GM23338 (cell line): ENCODE measurements around the gene NT5DC3. TPM values are rescaled to one million over a fixed set of nuclear protein-coding genes. Genes with fewer than 3 reads are reported as not detected.

Experiments
- ATAC-seq: fragments of 200-7000 bp; cut with Tn5 transposase; 3 replicates; pipeline ENCODE4 v1.9.1; 2020
- DNase-seq: peaks from one replicate; pipeline ENCODE4 v3.0.0-alpha.2; 2015; ENCODE audit warnings: low spot score
- H2AFZ ChIP-seq: fragments of 200-600 bp; sonication (generic); 2 replicates; pipeline ENCODE4 v1.8.0; 2016; ENCODE audit warnings: antibody characterized with exemption, mild to moderate bottlenecking, moderate library complexity
- H3F3A ChIP-seq: fragments of 200-600 bp; sonication (generic); replicated peaks from 2 replicates; pipeline ENCODE4 v1.8.0; 2017; ENCODE audit warnings: antibody characterized with exemption, mixed run types, low read depth
- H3K27ac ChIP-seq: fragments of 200-600 bp; sonication (generic); 2 replicates; pipeline ENCODE4 v1.6.1; 2016; ENCODE audit warnings: low read depth
- H3K27me3 ChIP-seq: fragments of 200-600 bp; sonication (generic); 2 replicates; pipeline ENCODE4 v1.8.0; 2016; ENCODE audit warnings: mild to moderate bottlenecking, mixed run types, moderate library complexity; ENCODE audit not compliant: insufficient read depth
- H3K36me3 ChIP-seq: fragments of 200-600 bp; sonication (generic); 2 replicates; pipeline ENCODE4 v1.8.0; 2016; ENCODE audit warnings: mild to moderate bottlenecking; ENCODE audit not compliant: insufficient read depth
- H3K4me1 ChIP-seq: fragments of 200-600 bp; sonication (generic); 2 replicates; pipeline ENCODE4 v1.8.0; 2016; ENCODE audit warnings: mild to moderate bottlenecking, moderate library complexity; ENCODE audit not compliant: insufficient read depth
- H3K4me2 ChIP-seq: fragments of 200-600 bp; sonication (generic); 2 replicates; pipeline ENCODE4 v1.7.1; 2017; ENCODE audit warnings: mixed run types
- H3K4me3 ChIP-seq: fragments of 200-600 bp; sonication (generic); 2 replicates; pipeline ENCODE4 v1.6.1; 2016; ENCODE audit warnings: mixed run types
- H3K79me2 ChIP-seq: fragments of 200-600 bp; sonication (generic); replicated peaks from 2 replicates; pipeline ENCODE4 v1.8.0; 2017; ENCODE audit warnings: mild to moderate bottlenecking; ENCODE audit not compliant: insufficient read depth
- H3K9me2 ChIP-seq: fragments of 200-600 bp; sonication (generic); 2 replicates; pipeline ENCODE4 v1.8.0; 2017; ENCODE audit not compliant: insufficient read depth
- H4K20me1 ChIP-seq: fragments of 200-600 bp; sonication (generic); replicated peaks from 2 replicates; pipeline ENCODE4 v1.8.0; 2017; ENCODE audit warnings: mild to moderate bottlenecking; ENCODE audit not compliant: insufficient read depth
- H3K27ac Mint-ChIP-seq: 2 replicates; pipeline ENCODE4 v1.8.0; 2020; ENCODE audit warnings: inconsistent platforms, mild to moderate bottlenecking, moderate library complexity, mixed read lengths
- H3K27me3 Mint-ChIP-seq: 3 replicates; pipeline ENCODE4 v1.8.0; 2022; ENCODE audit warnings: low read depth, mild to moderate bottlenecking, moderate library complexity, mixed read lengths, inconsistent platforms; ENCODE audit not compliant: insufficient read depth, poor library complexity
- H3K36me3 Mint-ChIP-seq: 3 replicates; pipeline ENCODE4 v1.8.0; 2021; ENCODE audit warnings: low read depth, mild to moderate bottlenecking, inconsistent platforms, moderate library complexity, mixed read lengths
- H3K4me1 Mint-ChIP-seq: 3 replicates; pipeline ENCODE4 v1.8.0; 2020; ENCODE audit warnings: mild to moderate bottlenecking, inconsistent platforms, mixed read lengths
- H3K4me3 Mint-ChIP-seq: 3 replicates; pipeline ENCODE4 v1.8.0; 2021; ENCODE audit warnings: moderate library complexity, mild to moderate bottlenecking, inconsistent platforms, mixed read lengths
- H3K9me3 Mint-ChIP-seq: 3 replicates; pipeline ENCODE4 v1.8.0; 2020; ENCODE audit warnings: moderate library complexity, mild to moderate bottlenecking, inconsistent platforms, mixed read lengths
- CREB1 ChIP-seq: fragments of 250-450 bp; sonication (Bioruptor Pico); IDR thresholded peaks from 2 replicates; pipeline ENCODE4 v1.5.0; 2020; ENCODE audit warnings: low read depth, mild to moderate bottlenecking, moderate library complexity
- EZH2phosphoT487 ChIP-seq: fragments of 200-600 bp; sonication (generic); IDR thresholded peaks from one replicate; pipeline ENCODE4 v1.8.1; 2018; ENCODE audit warnings: antibody characterized with exemption; ENCODE audit not compliant: unreplicated experiment
- REST ChIP-seq: IDR thresholded peaks from one replicate; pipeline ENCODE4 v1.6.1; 2018; ENCODE audit warnings: antibody characterized with exemption; ENCODE audit not compliant: unreplicated experiment
- STAT1 ChIP-seq: IDR thresholded peaks from one replicate; pipeline ENCODE4 v1.6.1; 2016; ENCODE audit warnings: antibody characterized with exemption; ENCODE audit not compliant: unreplicated experiment
- ZNF331 ChIP-seq: fragments of 250-450 bp; sonication (Bioruptor Pico); IDR thresholded peaks from 2 replicates; pipeline ENCODE4 v1.5.0; 2020; ENCODE audit warnings: low read depth, mild to moderate bottlenecking, moderate library complexity
- ZNF462 ChIP-seq: fragments of 250-450 bp; sonication (Bioruptor Pico); IDR thresholded peaks from 2 replicates; pipeline ENCODE4 v1.5.0; 2020; ENCODE audit warnings: mild to moderate bottlenecking, moderate library complexity
- polyA plus RNA-seq: library from polyadenylated mRNA; unstranded; fragments of >200 nt; fragmentation: Nextera tagmentation; extraction: Ambion mirVana; gene quantifications from 2 replicates; pipeline ENCODE4 v1.2.1, GENCODE V29; 2016
- total RNA-seq: library from RNA; depleted of rRNA; stranded (reverse); fragments of >200 nt; shearing (Covaris generic); gene quantifications from 2 replicates; pipeline ENCODE4 v1.2.3, GENCODE V29; 2014

Gene NT5DC3
- total and polyA plus RNA-seq, 2 experiments from 2014 or later = 2.2 to 12.5 TPM

- Histone ChIP-seq H3K36me3 (peaks cover 6% of the 10 kb centered on the region; the same call in 1 of the 2 replicates), H3K27me3 (no peaks in the 10 kb centered on the region), H3F3A (no peaks in the 10 kb centered on the region), H3K4me1 (no peaks in the 10 kb centered on the region), H3K9me2 (no peaks in the 10 kb centered on the region), H4K20me1 (peaks cover 9% of the 10 kb centered on the region; the same call in 1 of the 2 replicates), H3K4me2 (no peak overlapping the region), H2AFZ (no peak overlapping the region), H3K79me2 (peaks cover 75% of the 10 kb centered on the region), H3K4me3 (no peak overlapping the region), H3K27ac (no peak overlapping the region)
- ATAC-seq (no peak), DNase-seq (no peak)
- TF ChIP-seq STAT1 = no peak
- TF ChIP-seq REST = no peak
- peaks cover 15% of the 10 kb centered on the region for H3K36me3 Mint-ChIP-seq
- peaks cover 2% of the 10 kb centered on the region for H3K27me3 Mint-ChIP-seq
- no peak overlapping the region for H3K27ac Mint-ChIP-seq
- H3K4me3 Mint-ChIP-seq = no peak overlapping the region
- H3K9me3 Mint-ChIP-seq = peaks cover 8% of the 10 kb centered on the region
- H3K4me1 Mint-ChIP-seq = peaks cover 13% of the 10 kb centered on the region; the same call in 2 of the 3 replicates
These were observed 13.1 kb downstream of the NT5DC3 start for GRCh38 chr12:103827911-103828391.

GRCh38 chr12:103824845-103825244 lies 16.2 kb downstream of the NT5DC3 start:
- ATAC-seq (no peak), DNase-seq (no peak)
- Histone ChIP-seq H3K27ac (no peak overlapping the region), H3K4me3 (no peak overlapping the region), H3K79me2 (peaks cover 52% of the 10 kb centered on the region), H3F3A (no peaks in the 10 kb centered on the region), H4K20me1 (peaks cover 8% of the 10 kb centered on the region; the same call in 1 of the 2 replicates), H3K4me2 (no peak overlapping the region), H2AFZ (no peak overlapping the region), H3K9me2 (no peaks in the 10 kb centered on the region), H3K36me3 (no peaks in the 10 kb centered on the region), H3K27me3 (no peaks in the 10 kb centered on the region), H3K4me1 (no peaks in the 10 kb centered on the region)
- Mint-ChIP-seq H3K4me1 (peaks cover 10% of the 10 kb centered on the region; the same call in 2 of the 3 replicates), H3K36me3 (peaks cover 11% of the 10 kb centered on the region; the same call in 2 of the 3 replicates), H3K4me3 (no peak overlapping the region), H3K27me3 (peaks cover 2% of the 10 kb centered on the region), H3K27ac (no peak overlapping the region), H3K9me3 (peaks cover 3% of the 10 kb centered on the region; the same call in 2 of the 3 replicates)
- TF ChIP-seq EZH2phosphoT487 = no peak
- no peak for TF ChIP-seq ZNF331 (CRISPR knock-in tag)
- TF ChIP-seq ZNF462 (CRISPR knock-in tag) = no peak
- TF ChIP-seq CREB1 (CRISPR knock-in tag) = no peak
